Activated B cell treated with CpG ODN at 0.5 μM for 24 hours (primary cell): ENCODE data around the gene NFYC. TPM values are rescaled to one million over a fixed set of nuclear protein-coding genes. Genes with fewer than 3 reads are reported as not detected.

Source experiments
- ATAC-seq: fragments of 200-7000 bp; cut with Tn5 transposase; one replicate; pipeline ENCODE4 v1.10.0; 2021; ENCODE audit warnings: low read depth, mild to moderate bottlenecking, moderate library complexity
- CTCF ChIA-PET: fragments of 350-600 bp; sonication (Branson Sonifier 250); formaldehyde crosslinking; loops from one replicate; lab custom pipeline; 2021; ENCODE audit warnings: antibody characterized with exemption; lab: Charles Lee
- POLR2A ChIA-PET: fragments of 350-600 bp; sonication (Branson Sonifier 250); formaldehyde crosslinking; loops from one replicate; lab custom pipeline; 2021; ENCODE audit warnings: antibody characterized with exemption; lab: Charles Lee
- DNase-seq: peaks from one replicate; pipeline ENCODE4 v3.0.0; 2022
- H3K27ac Mint-ChIP-seq: one replicate; pipeline ENCODE4 v1.8.0; 2020; ENCODE audit warnings: mixed read lengths
- H3K27me3 Mint-ChIP-seq: one replicate; pipeline ENCODE4 v1.8.0; 2021; ENCODE audit warnings: mixed read lengths
- H3K36me3 Mint-ChIP-seq: one replicate; pipeline ENCODE4 v1.8.0; 2021; ENCODE audit warnings: low read depth, mixed read lengths
- H3K4me1 Mint-ChIP-seq: one replicate; pipeline ENCODE4 v1.8.0; 2021; ENCODE audit warnings: mixed read lengths
- H3K4me3 Mint-ChIP-seq: one replicate; pipeline ENCODE4 v1.8.0; 2020; ENCODE audit warnings: mild to moderate bottlenecking, mixed read lengths
- H3K9me3 Mint-ChIP-seq: one replicate; pipeline ENCODE4 v1.8.0; 2020; ENCODE audit warnings: mixed read lengths
- CTCF ChIP-seq: fragments of 200-600 bp; IDR thresholded peaks from one replicate; pipeline ENCODE4 v1.8.0; 2022; ENCODE audit warnings: antibody characterized with exemption, mild to moderate bottlenecking
- intact Hi-C: fragments of 100-400 bp; cut with micrococcal nuclease; formaldehyde crosslinking; loops from one replicate; pipeline ENCODE4 v1.15.1; 2024
- total RNA-seq: library from RNA; stranded (reverse); gene quantifications from 2 replicates; pipeline ENCODE4 v1.2.3, GENCODE V29; 2022

NFYC gene
- total RNA-seq, 1 donor from 2014 or later, result 76.0 TPM

- ATAC-seq (no peak), DNase-seq (no peak)
- ChIA-PET CTCF (interaction anchor here (1.4 kb wide), 1 partner anchor 23 kb away, joined by 4 read pairs; no protein-coding TSS in a partner anchor), POLR2A (no interaction called here)
- intact Hi-C loops, result no loop called here
- Mint-ChIP-seq H3K36me3 (peaks cover 92% of the 10 kb centered on the region), H3K4me1 (peaks cover 21% of the 10 kb centered on the region), H3K9me3 (no peaks in the 10 kb centered on the region), H3K27ac (no peak overlapping the region), H3K4me3 (no peak overlapping the region), H3K27me3 (no peaks in the 10 kb centered on the region)
- no peak for TF ChIP-seq CTCF
Measured at GRCh38 chr1:40749817-40750216, 58.3 kb downstream of the NFYC start.

GRCh38 chr1:40750451-40750908 is 59.0 kb downstream of the NFYC start:
- intact Hi-C loops, result no loop called here
- ChIA-PET CTCF (no interaction called here), POLR2A (no interaction called here)
- Mint-ChIP-seq H3K36me3 (peaks cover 92% of the 10 kb centered on the region), H3K4me3 (no peak overlapping the region), H3K27ac (no peak overlapping the region), H3K27me3 (no peaks in the 10 kb centered on the region), H3K4me1 (peaks cover 18% of the 10 kb centered on the region), H3K9me3 (no peaks in the 10 kb centered on the region)
- no peak for TF ChIP-seq CTCF
- no peak for ATAC-seq
- no peak for DNase-seq

GRCh38 chr1:40751802-40752201 is 60.3 kb downstream of the NFYC start:
- H3K27ac Mint-ChIP-seq, result no peak overlapping the region
- H3K4me1 Mint-ChIP-seq, result peaks cover 11% of the 10 kb centered on the region
- H3K27me3 Mint-ChIP-seq, result no peaks in the 10 kb centered on the region
- ATAC-seq (no peak), DNase-seq (no peak)
- intact Hi-C loops, result no loop called here
- POLR2A ChIA-PET, result interaction anchor here (2.2 kb wide), 1 partner anchor 60 kb away, joined by 8 read pairs; the partner anchor contains the start of gene NFYC
- no peak overlapping the region for H3K4me3 Mint-ChIP-seq
- no peak for TF ChIP-seq CTCF
- CTCF ChIA-PET, result no interaction called here
- no peaks in the 10 kb centered on the region for H3K9me3 Mint-ChIP-seq
- H3K36me3 Mint-ChIP-seq, result peaks cover 92% of the 10 kb centered on the region

- Mint-ChIP-seq H3K4me3 (no peak overlapping the region), H3K27ac (peak overlapping the region; percentile 37), H3K4me1 (peaks cover 11% of the 10 kb centered on the region), H3K27me3 (no peaks in the 10 kb centered on the region), H3K9me3 (no peaks in the 10 kb centered on the region), H3K36me3 (peaks cover 93% of the 10 kb centered on the region)
- no peak for DNase-seq
- ChIA-PET POLR2A (interaction anchor here (2.2 kb wide), 1 partner anchor 62 kb away, joined by 8 read pairs; the partner anchor contains the start of gene NFYC), CTCF (interaction anchor here (1.6 kb wide), 1 partner anchor 21 kb away, joined by 6 read pairs; no protein-coding TSS in a partner anchor)
- intact Hi-C loops, result no loop called here
- TF ChIP-seq CTCF, result no peak
- ATAC-seq, result no peak
Measured at GRCh38 chr1:40753142-40753882, 61.8 kb downstream of the NFYC start.

GRCh38 chr1:40754201-40754600 is 62.7 kb downstream of the NFYC start:
- peaks cover 93% of the 10 kb centered on the region for H3K36me3 Mint-ChIP-seq
- ATAC-seq, result no peak
- no peak for TF ChIP-seq CTCF
- no peak overlapping the region for H3K27ac Mint-ChIP-seq
- intact Hi-C loops, result no loop called here
- DNase-seq, result no peak
- no peaks in the 10 kb centered on the region for H3K27me3 Mint-ChIP-seq
- POLR2A ChIA-PET, result interaction anchor here (2.2 kb wide), 1 partner anchor 62 kb away, joined by 8 read pairs; the partner anchor contains the start of gene NFYC
- CTCF ChIA-PET, result interaction anchor here (1.6 kb wide), 1 partner anchor 20 kb away, joined by 6 read pairs; no protein-coding TSS in a partner anchor
- H3K4me3 Mint-ChIP-seq, result no peak overlapping the region
- H3K9me3 Mint-ChIP-seq, result no peaks in the 10 kb centered on the region
- H3K4me1 Mint-ChIP-seq, result peaks cover 11% of the 10 kb centered on the region
